Renal cortical epithelial cell (primary cell): ENCODE measurements around the gene ITPR2. TPM values are rescaled to one million over a fixed set of nuclear protein-coding genes. Genes with fewer than 3 reads are reported as not detected.
"Not testable (repeated sequence)": the region's sequence is repeated elsewhere in the genome, so short reads cannot be mapped to it uniquely, and the experiment has no call there.

Source experiments
- DNase-seq: peaks from one replicate; pipeline ENCODE4 v3.0.0-alpha.2; 2011; ENCODE audit warnings: low read depth
- total RNA-seq: library from RNA; depleted of rRNA; stranded (reverse); fragments of >200 nt; gene quantifications from 2 replicates; pipeline ENCODE4 v1.2.3, GENCODE V29; 2014

The ITPR2 gene
- total RNA-seq, 1 donor from 2014 or later: 51.6 TPM

DNA sequence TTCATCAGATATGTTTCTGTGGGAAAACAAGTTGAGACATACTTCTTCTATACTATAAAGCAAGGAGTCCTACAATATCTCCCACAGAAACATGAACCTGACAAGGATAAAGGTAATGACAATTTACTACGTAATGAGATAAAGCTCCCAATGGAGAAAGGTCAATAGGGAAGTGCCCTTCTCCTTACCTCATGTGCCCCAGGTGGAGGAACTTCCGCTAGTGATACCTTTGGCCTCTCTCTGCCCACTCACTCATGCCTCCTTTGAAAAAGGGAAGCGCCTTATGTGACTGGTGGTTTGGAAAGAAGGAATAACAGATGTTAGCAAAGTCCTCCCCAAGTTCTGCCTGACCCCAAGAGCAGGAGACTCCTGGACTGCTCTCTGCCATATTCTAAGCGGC lies 305.3 kb downstream of the ITPR2 start:
- no peak for DNase-seq

DNA sequence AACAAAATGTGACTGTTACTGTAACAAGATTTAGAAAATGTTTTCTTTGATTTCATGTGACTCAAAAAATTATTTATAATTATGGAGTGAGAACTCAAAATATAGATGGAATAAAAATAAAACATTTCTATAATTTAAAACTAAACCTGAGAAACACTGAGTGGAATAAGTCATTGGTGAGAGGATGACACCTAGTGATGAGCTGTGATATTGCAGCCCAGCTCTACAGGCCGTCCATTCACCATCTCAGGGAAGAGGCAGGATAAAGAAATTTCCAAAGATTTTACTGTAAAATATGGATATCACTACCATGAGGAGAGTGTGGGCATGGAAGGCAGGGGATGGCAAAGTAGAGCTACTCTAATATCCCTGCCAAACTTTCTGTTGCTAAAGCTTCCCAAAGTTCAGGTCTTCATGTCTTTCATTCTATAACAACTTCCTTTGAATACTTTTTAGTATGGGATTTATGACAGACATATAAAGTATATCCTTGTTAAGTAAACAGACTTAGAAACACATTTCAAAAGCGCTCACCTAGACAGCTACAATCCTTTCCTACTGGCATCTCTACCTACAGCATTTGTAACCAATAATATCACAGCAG lies 308.0 kb downstream of the ITPR2 start:
- peak; percentile 19 for DNase-seq

DNA sequence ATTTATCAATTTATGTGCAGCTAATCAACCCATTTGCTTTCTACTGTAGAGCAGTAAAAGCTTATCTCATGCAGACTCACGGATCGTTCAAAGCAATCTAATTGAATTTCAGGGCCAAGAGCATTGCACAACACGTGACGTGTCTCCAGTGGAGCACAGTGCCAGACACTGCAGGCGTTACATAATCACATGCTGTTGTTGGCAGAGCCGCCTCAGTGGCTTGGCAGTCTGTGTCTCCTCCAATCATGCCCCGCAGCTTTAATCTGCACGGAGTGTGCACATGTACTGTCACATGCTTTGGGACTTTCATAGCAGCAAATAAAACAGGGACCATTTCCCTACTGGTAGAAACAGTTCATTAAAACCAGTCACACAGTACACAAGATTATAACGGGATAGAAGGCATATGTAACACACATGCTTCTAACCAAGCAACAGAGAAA lies 309.3 kb downstream of the ITPR2 start:
- peak; percentile 98 for DNase-seq

DNA sequence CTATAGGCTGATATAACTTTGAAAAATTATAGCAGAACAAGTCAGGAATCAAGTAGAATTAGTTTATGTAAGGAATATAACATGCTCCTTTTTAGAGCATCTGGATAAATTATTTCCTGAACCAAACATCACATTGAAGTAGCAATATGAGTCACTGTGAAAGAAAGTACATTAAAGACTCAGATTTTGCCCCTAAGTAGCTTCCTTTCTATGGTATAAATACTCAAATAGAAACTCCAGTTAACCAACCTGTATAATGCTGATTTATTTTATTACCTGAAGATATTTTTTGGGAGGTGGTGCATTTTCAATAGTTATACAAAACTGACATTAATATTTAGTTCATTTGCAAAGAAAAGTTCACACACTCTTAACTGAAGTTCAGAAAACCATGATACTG lies 312.1 kb downstream of the ITPR2 start:
- no peak for DNase-seq

DNA sequence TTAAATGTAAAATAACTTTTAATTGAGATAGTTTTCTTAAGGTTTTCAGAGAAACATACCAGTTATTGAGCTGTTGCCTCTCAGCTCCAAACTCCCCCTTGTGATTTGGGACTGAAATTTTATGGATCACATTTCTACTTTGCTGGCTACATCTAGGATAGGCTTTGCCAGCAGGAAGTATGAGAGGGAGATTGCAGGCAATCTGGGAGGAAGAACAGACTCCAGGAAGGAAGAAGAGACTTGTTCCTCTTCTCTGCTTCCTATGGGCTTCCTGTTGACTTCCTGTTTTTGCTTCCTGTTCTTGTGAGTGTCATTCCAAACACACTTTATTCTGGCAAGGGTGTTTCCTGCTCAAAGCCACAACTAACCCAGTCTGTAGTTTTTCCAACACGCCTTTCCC lies 312.9 kb downstream of the ITPR2 start:
- DNase-seq: no peak

DNA sequence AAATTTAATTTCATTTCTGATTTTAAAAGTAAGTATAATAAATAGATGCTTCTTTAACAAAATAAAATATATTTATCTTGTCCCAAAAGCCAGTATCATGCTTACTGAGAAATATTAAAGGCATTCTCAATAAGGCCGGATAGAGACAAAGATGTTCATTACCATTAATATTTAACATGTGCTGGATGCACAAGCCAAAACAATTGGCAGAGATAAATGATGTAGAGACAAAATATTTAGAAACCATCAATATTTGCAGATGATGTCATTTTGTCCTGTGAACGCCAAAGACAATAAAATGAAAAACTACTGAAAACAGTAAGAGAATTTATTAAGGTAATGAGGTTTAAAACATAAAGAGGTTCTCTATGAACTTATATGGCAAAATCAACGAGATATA lies 313.5 kb downstream of the ITPR2 start:
- DNase-seq: no peak

DNA sequence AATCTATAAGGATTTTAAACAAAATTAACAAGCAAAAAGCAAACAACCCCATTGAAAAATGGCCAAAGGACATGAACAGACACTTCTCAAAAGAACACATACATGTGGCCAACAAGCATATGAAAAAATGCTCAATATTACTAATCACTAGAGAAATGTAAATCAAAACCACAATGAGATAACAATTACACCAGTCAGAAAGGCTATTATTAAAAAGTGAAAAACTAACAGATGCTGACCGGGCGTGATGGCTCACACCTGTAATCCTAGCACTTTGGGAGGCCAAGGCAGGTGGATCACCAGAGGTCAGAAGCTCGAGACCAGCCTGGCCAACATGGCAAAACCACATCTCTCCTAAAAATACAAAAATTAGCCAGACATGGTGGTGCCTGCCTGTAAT lies 315.7 kb downstream of the ITPR2 start:
- not testable (repeated sequence) for DNase-seq

DNA sequence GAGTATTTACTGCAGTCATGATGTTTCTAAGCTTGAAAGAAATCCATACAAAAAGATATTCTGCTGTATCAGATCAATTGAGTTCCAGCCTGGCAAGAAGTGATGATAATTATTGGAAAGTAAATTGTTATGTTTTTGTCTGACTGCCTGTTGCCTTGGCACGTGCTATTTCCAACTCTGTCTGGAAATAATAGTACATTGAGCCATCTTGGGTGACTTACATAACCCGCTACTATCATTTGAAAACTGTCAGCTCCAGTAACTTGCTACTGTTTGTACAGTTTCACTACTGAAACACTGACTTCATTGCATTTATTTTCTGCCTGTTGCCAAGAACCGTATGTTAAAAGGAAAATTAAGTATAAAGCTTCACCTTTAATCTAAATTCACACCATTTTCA lies 318.6 kb downstream of the ITPR2 start:
- DNase-seq: no peak

DNA sequence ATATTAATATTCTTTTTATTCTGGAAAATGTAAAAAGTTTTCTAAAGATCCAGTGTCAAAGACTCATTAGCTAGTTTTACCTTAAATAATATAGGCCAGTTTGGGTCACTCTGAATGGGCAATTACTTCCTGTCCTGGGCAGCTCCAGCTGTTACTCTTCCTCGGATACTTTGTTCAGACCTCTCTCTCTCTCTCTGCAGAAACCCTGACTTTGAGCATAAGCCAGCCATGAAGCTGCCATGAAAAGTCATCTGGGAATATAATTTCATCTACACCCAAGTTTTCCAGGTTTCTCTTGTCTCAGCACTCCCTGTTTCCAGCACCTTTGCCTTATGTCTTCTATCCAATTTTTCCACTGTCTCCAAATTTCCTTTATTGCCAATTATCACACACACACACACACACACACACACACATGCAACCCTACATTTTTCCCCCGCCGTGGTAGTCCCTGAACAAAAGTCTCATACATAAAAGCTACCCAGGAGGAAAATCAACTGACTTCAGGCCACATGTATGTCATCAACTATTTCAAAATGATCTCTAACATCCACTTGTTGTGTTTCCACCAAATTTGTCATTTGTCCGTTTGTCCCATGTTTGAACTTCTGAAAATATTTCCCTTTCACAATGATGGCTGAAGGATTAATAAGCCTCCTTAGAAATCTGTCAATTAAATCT lies 319.5 kb downstream of the ITPR2 start:
- DNase-seq: no peak

DNA sequence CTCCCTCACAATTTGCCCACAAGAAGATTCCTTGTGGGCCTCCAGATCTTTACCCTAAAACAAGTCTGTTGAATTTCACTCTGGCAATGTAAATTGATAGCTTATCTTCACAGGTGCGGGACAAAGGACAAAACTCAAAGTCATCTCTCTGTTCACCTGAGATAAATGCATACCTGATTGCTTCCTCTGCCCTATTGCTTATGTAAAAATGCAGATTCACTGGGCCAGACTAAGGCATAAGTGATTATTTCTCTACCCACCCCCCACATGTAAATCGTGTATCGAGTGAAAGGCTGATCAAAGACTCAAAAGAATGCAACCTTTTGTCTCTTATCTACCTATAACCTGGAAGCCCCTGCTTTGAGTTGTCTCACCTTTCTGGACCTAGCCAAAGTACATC lies 320.8 kb downstream of the ITPR2 start:
- DNase-seq: no peak

DNA sequence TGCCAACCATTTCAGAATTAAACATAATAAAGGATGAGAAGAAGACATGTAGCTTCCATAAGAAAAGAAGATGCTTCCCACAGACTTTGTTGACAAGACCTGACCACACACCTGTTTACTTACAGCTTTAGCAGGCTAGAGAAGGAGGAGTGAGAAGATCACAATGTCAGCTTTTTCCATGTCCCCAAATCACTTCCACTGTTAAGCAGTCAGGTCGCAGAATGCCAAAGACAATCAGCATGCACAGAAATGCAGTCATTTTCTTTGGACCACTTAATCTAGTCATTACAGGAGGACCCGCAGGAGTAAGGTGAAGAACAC lies 322.7 kb downstream of the ITPR2 start:
- DNase-seq: no peak

DNA sequence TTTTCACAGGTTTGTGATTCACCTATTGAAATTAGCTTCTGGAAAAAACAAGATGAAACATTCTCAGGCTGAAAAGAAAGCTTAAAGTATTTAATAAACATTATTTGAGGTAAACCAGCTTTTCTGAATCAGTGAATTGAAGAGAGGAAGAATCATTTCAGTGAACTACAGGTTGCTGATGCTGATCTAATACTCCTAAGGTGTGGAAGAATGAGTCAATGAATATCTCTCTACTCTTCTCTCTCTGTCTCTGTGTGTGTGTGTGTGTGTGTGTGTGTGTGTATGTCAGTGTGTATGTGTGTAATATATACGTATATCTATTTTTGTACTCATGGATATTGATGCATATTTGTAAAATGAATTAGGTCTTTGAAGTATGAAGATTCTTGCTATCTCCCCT lies 325.4 kb downstream of the ITPR2 start:
- peak; percentile 21 for DNase-seq

DNA sequence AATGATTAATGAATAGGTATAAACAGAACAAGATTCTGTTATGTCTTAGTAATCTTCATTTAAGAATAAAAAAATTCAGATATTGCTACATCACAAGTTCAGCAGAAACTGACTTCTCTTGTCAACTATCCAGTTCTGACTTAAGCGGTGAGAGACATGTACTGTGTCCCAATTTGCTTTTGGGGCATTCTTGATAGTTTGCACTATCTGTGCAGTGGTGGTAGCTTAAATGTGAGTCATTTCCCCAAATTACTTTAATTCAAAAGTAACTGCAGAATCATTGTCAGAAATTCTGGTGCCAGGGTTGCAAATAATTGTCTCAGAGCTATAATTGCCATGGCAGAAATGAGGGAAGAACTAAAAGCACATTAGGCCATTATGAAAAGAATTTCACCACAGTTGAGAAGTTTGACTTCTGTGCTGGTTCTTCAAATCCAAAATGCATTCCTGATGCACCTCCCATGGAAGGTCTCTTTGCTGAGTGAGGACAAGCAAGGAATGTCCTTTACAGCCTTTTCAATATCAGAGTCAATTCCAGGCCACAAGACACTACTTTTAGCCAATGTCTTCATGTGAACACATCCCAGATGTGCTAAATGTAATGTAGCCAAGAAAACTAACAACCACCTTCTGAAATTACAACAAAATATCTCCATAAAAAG lies 332.9 kb downstream of the ITPR2 start:
- no peak for DNase-seq

DNA sequence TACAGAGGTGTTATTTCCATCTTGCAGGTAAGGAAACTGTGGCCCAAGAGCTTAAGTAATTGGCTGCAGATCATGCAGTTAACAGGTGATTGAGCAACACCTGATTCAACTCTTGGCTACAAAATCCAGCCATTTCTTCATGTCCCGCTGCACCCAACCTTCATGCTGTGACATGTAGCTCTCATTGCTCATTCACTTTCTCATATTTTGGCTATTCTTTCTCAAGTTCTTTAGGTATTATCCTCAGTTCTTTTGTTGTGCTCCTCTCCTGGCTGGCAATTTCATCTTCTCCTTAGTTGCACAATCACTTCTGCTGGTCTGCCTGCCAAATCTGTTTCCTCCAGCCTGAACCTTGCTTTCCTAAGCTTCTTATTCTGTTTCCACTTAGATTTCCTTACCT lies 336.8 kb downstream of the ITPR2 start:
- peak; percentile 64 for DNase-seq

DNA sequence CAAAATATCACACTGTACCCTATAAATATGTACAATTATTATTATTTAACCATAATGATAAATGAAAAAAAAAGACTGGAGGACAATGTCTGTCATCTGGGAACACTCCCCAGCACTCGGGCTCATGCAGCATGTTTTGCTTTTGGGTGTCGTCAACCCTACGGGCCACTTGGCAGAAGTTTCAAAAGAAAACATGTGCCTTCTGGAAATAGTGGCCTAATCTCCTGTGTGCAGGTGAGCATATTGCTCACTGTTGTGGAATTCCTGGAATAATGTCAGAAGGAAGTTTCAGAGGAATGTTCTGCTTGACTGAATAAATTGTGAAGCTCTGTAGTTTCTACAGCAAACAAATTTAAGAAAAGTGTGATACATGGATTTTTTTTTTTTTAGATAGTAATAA lies 339.3 kb downstream of the ITPR2 start:
- DNase-seq: peak; percentile 93

DNA sequence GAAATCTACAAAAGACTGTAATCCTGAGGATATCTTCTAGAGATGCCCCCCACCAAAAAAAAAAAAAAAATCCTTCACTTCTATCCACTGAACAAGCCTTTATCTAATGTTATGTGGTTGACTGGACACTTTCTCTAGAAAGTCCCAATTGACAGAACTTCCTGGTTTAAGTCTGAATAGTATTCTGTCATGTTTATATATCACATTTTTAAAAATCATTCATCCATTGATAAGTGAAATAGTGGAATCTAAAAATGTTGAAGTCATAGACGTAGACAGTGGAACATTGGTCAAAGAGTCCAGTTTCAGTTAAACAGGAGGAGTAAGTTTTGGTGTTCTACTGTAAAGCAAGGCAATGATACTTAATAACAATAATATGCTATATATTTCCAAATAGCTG lies 340.6 kb downstream of the ITPR2 start:
- peak; percentile 28 for DNase-seq

DNA sequence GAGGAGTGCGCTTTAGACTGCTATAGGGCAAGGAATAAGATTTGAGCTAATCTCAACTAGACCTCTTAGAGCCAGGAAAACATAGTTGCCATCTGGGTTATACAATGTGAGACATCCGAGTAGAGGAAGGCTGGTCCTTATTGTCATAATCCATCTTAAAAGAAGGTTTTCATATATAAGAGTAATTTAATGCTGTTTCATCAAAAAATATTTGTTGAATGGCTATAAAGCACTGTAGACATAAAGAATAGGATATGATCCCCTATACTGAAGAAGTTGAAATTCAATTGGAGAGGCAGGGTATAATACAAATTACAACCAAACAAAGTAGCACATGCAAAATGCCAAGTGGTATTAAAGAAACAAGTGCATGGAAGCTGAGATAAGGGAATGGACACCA lies 343.1 kb downstream of the ITPR2 start:
- no peak for DNase-seq

DNA sequence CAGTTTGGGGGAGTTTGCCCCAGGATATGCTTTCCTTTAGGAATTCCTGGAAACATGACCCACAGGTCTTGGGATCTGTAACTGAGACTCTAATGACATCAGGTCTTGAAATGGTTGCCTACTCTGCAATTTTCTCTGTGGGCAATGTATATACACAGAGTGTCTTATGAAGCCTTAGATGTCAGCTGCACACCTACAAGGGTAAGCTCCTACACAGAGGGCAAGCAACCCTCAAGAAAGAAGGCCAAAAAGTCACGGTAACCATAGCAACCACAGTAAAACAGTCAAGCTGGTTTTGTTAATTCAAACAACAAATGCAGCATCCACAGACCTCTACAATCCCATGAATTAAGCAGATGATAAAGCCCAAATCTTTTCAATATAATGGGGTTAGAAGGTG lies 344.6 kb downstream of the ITPR2 start:
- DNase-seq: no peak

DNA sequence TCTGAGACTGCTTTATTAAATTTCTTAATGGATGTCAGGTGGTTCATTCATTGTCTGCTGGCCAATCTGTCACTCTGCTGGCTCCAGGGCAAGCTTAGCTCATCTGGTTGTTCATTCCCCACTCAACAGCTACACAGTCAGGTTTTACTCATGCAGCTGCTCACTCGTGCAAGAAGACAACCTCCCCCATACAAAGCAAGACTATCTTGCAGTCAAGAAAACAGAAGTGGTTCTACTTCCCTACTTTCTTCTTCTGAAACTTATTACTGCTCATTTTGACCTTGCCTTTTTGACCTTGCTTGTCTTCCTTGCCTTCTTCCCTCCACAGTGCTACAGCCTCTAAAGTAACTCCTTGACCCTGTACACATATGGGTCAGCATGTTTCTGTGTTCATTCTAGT lies 359.7 kb downstream of the ITPR2 start:
- peak; percentile 89 for DNase-seq

DNA sequence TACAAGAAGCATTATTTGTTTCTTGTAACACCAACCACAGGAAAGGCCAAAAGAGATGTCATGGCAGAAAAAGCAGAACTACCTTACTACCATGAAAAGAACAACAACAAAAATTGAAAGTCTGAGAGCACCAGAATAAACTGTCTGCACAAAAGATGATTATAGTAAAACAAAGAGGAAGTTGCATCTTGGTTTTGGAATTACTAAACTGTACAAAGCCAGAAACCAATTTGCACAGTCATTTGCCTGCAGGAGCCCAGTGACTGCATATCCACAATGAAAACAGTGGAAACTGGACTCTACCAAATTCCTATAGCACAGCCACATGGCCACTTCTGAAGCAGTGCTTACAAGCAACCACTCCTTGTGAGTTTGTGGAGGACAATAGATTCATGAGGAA lies 361.4 kb downstream of the ITPR2 start:
- DNase-seq: peak; percentile 31

DNA sequence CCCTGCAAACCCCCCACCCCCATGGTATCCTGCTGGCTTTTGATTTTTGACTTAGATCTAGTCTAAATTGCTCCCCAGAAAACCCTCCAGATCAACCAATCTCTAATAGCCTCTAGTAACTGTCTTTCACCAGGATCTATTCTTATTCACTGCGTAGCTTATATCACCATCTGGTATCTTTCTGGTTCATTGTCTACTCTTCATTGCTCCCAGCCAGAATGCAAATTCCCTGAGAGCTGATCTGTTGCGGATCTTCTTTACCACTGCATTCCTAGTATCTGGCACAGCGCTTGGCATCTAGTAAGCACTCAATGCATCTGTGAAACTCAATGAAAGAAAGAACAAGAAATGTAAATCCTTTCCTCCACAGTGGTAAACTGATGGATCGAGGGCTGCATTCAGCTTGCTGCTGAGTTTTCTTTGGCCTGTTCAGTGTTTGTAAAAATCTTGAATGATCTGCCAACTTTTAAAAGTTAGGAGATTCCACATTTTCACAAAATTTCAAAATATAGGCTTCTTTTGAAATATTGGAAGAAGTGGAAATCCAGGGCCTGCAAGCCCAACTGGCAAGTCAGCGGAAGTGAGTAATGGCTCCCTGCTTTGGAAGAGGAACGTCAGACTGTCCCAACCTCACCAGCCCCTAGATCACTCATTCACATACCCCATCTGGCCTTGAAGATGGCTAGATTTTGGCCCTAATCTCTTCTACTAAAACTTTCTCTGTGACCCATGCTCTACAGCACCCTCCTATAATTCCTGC lies 363.4 kb downstream of the ITPR2 start:
- no peak for DNase-seq

DNA sequence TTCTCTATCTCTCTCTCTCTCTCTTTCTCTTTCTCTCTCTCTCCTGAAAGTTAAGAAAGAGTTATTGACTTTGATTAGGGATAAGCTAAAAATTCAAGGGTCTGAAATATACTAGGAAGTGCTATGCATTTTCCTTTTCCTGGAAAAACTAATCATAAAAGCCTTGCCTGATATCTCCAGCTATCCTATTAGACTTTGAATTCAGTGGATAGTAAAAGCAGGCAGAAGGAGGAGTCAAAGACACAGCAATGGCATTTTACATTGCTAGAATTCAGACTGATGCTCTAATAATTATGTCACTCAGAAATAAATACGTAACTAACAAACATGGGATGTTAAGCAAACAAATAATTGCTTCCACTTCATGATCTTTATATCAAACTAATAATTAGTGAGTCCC lies 365.6 kb downstream of the ITPR2 start:
- no peak for DNase-seq

DNA sequence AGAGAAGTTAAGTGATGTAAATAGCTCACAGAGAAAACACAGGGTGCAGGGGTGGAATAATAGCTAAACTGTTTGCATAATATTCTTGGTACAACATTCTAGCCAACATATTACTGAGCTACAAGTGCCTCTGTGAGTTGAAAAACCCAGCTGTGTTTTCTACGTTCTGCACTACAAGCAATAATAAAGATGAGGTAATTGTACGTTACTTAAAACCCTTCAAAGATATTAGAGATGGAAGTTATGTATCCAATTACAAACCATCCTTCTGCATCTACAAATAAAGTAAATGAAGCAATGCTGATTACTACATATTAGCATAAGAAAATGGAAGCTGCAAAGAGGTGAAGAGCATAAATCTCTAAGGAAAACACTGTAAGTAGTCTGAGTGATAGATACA lies 366.3 kb downstream of the ITPR2 start:
- DNase-seq: no peak
